ENCODE data around the gene UQCRQ. TPM values are rescaled to one million over a fixed set of nuclear protein-coding genes. Genes with fewer than 3 reads are reported as not detected.
A peak's percentile ranks its signal among the peaks of the same experiment; 100 is the strongest.
"Not testable (repeated sequence)": the region's sequence is repeated elsewhere in the genome, so short reads cannot be mapped to it uniquely, and the experiment has no call there.

Gene UQCRQ
- total RNA-seq, 1 donor from 2014 or later: 165 TPM

DNA sequence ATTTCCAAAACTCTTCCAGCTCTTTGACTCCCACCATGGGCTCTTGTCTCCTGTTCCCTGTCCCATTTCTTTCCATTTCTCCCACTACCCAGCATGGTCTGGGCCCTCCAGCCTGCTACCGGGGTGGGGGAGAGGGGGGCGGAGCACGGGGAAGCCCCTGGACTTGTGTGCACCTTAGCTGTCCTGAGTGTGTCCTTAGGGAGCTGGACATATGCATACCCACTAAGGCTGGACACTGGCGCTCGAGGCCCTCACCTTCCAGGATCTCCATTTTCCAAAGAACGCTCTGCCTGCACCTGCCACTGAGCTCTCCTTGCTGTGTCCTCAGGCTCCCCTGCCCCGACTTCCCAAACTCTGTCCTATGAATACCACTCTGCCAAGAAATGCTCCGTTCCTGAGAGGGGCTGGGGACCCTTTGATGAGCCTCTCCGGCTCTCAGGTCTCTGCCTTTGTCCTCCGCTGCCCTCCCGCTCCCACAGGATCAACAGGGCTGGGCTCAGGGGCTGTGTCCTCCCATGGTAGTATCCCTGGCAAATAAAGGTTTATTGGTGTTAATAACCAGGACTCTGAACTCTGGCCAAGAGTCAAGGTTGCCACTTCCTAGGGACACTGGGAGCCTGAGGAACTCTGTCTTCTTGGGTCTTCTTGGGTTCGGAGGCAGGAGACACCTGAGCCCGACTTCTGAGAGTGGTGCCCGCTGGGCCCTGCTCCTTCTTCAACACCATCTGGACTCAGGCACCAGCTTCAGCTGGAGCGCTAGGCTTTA lies 35.2 kb upstream of the UQCRQ start:
- no peak for DNase-seq (ENCODE audit: extremely low read depth, low read depth, low spot score)

DNA sequence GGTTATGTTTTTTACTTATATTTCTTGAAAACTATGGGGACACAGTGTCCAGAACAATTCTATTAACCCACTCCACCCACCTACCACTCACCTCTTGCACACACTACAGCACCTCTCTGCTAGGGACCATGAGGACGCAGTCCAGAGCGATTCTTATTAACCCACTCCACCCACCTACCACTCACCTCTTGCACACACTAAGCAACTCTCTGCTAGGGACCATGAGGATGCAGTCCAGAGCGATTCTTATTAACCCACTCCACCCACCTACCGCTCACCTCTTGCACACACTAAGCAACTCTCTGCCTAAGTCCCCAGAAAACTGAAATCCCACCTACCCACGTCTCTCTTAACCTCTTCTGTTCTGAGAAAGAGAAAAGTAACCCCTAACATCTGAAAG lies 33.8 kb upstream of the UQCRQ start:
- DNase-seq (ENCODE audit: extremely low read depth, low read depth, low spot score): no peak

DNA sequence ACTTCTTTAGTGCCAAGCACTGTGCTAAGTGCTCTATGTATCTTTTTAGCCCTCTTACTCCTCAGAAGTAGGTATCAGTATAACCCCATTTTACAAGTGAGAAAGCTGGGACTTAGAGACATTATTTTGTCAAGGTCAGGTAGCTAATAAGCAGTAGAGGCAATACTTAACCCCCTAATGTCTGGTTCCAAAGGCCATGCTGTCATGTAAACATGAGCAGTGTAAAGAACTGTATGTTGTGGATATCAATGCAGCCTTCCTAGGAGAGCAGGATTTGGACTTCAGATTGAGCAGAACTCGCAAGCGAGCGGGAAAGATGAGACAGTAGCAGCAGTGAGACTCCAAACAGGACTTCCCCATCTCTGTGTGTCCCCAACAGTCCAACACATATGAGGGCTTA lies 32.4 kb upstream of the UQCRQ start:
- no peak for DNase-seq (ENCODE audit: extremely low read depth, low read depth, low spot score)

DNA sequence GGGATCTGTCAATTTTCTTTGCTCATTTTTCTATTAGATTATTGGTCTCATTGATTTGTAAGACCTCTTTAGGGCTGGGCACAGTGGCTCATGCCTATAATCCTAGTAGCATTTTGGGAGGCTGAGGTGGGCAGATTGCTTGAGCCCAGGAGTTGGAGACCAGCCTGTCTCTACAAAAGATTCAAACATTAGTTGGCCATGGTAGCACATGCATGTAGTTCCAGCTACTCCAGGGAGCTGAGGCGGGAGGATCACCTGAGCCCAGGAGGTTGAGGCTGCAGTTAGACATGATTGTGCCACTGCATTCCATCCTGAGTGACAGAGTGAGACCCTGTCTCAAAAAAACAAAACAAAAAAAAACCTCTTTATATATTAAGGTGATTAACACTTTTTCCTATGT lies 29.6 kb upstream of the UQCRQ start:
- DNase-seq (ENCODE audit: extremely low read depth, low read depth, low spot score): no peak

DNA sequence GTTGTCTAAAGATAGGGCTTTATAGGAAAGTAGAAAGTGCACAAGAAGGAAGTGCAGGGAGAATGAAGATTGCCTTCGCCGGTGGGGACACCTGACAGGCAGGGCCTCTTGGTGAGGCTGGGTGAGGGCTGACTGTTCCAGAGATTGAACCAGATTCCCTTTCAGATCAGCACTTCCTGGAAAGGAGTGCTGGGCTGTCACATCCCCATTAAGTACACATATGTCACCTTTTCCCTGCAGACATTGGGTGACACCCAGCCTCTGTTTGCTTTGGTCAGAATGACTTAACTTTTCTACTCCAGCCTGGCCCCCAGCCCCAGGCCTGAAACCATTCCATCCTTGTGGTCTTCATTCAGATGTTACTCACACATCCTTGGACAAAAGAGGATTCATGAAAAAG lies 28.6 kb upstream of the UQCRQ start:
- no peak for DNase-seq (ENCODE audit: extremely low read depth, low read depth, low spot score)

DNA sequence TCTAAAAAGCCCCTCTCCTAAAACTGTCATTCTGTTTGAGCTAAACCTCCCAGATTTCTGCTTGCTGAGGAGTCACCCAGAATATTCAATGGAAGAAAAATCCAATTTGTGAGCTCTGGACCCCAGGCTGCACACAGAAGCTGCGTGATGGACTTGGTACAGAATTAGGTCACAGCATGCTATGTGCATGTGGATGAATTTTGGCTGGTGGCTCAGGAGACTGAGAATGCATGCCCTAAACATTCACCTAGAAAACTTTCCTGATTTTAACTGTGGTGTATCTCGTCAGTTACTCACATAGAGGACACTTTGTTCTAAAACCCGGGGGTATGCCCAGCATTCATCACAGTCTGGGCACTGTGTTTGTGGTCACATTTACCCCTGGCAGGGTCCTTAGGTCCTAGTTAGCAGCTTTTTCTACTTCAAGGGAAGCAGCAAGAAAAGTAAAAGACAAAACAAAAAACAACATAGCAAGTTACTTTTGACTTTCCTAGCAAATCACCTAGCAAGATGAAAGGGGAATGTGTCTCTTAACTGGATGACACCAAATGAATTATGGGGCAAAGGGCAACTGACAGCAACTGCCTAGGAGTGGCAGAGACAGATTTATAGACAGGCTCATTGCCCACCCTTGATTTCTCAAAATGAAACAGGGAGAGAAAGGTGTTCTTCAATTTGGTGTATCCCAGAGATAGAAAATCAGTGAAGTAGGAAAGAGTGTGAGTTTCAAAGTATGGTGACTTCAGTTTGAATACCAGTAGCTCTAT lies 27.7 kb upstream of the UQCRQ start:
- DNase-seq (ENCODE audit: extremely low read depth, low read depth, low spot score): no peak

DNA sequence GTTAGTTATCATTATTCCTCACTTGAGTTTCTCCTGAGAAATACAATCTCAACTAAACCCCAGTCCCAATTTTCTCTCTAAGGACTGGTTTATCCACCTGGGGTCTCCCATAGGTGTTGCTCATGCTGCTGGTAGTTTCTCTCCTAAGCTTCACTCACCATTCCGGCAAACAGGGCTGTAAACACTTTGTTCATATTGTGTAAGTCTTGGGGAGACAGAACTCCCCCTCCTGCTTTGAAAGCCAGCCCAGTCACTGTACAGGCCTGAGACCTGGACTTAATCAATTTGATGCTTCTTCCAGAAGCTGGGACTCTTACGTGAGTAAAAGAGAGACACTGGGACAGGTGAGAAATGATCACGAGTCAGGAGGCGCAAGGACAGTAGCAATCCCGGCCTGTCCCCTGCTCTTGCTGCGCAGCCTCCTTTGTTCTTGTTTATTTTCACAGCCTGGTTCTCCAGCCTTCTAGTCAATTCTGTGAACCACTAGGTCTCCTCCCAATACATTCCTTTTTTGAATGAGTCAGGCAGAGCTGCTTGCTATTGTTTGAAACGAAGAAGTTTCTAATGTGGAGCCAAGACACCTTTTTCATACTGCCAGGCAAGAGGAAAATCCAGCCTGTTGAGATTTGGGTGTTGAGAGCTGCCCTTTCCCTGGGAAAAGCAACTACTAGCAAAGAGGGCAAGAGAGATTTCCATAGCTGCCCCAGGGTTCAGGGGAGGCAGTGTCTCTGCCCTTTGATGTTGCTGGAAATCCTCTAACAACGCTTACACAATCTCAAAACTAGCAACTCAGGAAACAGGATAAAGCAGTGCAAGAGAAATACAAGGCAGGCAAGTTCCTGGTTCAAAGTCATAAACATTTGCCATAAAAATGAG lies 26.8 kb upstream of the UQCRQ start:
- DNase-seq (ENCODE audit: extremely low read depth, low read depth, low spot score): peak; percentile 64

DNA sequence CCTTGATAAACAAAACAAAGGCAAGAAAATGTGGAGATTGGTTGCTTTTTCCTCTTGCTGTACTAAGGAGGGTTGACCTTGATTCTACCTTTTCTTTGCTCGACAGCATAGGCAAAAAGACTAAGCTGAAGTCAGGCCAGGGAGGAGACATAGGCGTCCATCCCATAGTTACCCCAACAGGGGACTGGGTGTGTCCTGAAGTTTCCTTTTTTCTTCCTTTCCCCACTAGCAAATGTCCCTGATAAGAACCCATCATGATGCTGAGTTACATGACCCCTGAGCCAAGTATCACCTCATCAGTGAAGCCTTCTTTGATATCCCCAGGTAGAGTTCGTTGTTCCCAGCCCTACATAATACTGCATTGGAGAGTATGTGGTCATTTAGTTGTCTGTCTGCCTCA lies 26.1 kb upstream of the UQCRQ start:
- no peak for DNase-seq (ENCODE audit: extremely low read depth, low read depth, low spot score)

DNA sequence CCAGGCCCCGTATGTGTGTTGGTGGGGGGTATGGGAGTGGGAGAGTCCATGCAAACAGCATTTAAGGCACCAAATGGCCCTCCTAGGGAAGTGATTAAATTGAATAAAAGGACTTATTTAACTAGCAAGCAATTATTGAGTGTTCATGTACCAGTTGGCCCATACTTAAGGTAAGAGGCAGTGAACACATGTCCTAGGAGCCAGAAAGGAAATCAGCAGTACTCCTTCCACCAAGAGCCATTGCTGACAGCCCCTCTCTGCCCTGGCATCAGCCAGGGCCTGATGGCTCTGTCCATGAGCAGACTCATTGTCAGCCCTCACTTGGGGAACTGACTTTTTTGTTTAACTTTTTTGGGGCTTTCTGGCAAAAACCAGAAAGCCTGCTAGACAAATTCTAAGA lies 25.5 kb upstream of the UQCRQ start:
- DNase-seq (ENCODE audit: extremely low read depth, low read depth, low spot score): no peak

DNA sequence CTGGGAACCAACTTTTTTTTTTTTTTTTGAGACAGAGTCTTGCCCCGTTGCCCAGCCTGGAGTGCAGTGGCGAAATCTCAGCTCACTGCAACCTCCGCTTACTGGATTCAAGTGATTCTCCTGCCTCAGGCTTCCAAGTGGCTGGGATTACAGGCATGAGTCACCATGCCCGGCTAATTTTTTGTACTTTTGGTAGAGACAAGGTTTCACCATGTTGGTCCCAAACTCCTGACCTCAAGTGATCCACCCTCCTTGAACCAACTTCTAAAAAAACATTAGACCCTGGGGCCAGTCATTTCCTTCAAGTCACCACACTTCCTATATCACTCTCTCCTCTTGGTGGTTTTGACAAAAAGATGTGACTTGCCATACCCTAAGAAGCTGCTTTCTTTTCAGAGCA lies 25.1 kb upstream of the UQCRQ start:
- no peak for DNase-seq (ENCODE audit: extremely low read depth, low read depth, low spot score)

DNA sequence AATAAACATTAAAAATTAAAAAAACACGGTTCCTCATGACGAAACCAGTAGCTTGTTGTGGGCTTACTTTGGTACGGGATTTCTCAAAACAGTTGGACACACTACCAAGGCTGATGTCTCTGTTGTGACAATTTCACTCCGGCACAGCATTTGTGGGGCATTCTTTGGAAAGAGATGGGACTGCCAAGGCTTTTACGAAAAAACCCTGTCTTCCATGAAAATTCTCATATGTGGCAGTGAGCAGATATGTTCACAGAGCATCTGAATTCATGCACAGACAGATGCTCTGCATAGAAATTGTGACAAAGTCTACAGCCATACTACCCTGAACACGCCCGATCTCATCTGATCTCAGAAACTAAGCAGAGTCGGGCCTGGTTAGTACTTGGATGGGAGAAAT lies 18.2 kb upstream of the UQCRQ start:
- no peak for DNase-seq (ENCODE audit: extremely low read depth, low read depth, low spot score)

DNA sequence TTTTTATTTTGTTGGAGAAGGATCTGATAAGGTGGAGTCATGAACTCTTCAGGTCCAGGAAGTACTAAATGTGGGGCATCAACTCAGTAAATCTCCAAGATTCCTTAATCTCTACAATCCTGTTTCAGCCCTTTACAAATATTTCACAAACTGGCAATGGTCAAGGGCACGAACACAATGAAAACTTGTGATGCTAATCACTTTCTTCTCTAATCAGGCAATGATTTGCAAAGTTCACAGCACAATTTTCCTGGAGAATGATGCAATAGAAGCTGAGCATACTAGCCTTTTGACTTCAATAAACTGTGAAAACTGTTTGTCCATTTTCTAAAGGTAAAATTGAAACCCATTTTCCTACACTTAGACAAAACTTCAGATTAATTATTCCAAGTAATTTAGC lies 17.1 kb upstream of the UQCRQ start:
- no peak for DNase-seq (ENCODE audit: extremely low read depth, low read depth, low spot score)

DNA sequence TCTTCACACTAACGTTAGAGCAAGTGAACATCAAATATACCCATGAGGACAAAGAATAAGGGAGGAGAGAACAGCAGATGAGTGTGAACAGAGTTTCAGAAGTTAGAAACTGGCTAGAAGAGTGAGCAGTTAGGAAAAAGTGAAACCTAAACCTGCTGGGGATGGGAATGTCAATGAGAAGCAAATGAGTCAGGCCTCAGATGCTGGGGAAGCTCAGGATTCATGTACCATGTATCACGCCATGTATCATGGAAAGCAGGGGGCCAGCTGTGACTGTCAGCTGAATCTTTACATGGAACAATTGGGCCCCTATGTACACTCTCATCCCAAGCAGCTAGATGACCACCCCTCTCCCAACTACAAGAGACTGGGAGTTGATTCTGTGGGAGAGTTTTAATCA lies 16.4 kb upstream of the UQCRQ start:
- no peak for DNase-seq (ENCODE audit: extremely low read depth, low read depth, low spot score)

DNA sequence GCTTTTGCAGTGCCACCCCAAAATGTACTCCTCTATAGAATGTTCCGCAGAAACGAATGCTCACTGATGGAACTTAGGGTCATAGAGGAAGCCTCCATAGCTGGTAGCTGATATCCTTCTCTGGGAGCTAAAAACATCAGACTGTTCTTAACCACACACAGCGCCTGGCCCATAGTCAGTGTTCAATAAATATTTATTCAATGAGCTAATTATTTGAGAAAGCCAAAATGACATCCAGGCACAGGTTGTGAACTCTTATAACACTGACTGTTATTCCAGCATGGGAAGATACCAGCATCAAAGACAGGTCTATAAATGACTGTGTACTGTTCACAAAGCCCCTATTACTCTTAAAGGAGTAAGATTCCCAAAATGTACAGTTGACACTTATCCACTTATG lies 13.1 kb upstream of the UQCRQ start:
- no peak for DNase-seq (ENCODE audit: extremely low read depth, low read depth, low spot score)

DNA sequence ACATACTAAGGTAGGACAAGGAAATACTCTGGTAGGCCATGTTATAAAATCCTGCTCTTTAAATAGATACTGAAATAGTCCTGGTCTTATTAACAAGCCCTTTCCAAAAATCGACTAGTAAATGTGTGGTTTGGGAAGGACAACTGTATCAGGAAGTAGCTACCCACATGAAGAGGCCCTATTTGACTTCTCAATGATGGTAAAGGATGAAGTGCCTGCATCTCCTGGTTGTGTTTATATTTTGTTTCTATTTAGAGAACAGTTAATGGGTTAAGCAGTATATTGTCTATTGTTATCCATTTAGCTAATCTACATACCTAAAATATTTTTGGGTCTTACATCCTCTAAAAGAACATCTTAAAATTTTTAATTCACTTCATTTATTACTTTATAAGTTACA lies 12.7 kb upstream of the UQCRQ start:
- DNase-seq (ENCODE audit: extremely low read depth, low read depth, low spot score): no peak

DNA sequence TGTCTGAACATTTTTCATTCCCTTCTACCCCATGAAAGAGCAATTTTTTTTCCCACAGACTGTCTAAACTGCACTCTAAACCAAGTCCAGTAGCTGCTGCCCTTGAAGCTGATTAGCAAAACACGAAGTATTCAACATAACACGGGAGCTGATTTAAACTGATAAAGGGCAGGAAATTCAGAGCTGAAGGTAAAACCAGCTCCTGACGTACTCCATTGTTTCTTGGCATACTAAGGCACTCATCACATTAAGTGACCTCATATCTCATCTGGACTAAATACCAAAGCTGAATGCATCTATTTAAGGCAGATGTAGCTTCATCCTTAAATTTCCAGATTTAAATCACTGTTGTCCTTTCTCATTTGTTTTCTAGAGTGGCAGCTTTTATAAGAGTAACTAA lies 12.1 kb upstream of the UQCRQ start:
- DNase-seq (ENCODE audit: extremely low read depth, low read depth, low spot score): no peak

DNA sequence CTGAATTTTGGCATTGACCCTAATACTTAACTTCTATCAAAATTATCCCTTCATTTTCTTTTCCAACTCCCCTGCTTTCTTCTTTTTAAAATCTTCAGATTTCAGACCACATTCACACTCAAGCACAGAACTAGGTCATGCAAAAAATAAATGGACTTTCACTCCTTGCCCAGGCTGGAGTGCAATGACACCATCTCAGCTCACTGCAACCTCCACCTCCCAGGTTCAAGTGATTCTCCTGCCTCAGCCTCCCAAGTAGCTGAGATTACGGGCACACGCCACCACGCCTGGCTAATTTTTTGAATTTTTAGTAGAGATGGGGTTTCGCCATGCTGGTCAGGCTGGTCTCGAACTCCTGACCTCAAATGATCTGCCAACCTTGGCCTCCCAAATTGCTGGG lies 11.4 kb upstream of the UQCRQ start:
- not testable (repeated sequence) for DNase-seq (ENCODE audit: extremely low read depth, low read depth, low spot score)

DNA sequence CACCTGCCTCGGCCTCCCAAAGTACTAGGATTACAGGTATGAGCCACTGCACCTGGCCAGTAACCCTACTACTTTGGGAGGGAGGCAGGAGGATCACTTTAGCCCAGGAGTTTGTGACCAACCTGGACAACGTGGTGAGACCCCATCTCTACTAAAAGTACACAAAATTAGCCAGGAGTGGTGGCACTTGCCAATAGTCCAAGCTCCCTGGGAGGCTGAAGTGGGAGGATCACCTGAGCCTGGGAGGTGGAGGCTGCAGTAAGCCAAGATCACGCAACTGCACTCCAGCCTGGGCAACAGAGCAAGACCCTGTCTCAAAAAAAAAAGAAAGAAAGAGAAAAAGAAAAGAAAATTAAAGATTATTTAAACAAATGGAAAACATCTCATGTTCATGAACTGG lies 10.4 kb upstream of the UQCRQ start:
- no peak for DNase-seq (ENCODE audit: extremely low read depth, low read depth, low spot score)

DNA sequence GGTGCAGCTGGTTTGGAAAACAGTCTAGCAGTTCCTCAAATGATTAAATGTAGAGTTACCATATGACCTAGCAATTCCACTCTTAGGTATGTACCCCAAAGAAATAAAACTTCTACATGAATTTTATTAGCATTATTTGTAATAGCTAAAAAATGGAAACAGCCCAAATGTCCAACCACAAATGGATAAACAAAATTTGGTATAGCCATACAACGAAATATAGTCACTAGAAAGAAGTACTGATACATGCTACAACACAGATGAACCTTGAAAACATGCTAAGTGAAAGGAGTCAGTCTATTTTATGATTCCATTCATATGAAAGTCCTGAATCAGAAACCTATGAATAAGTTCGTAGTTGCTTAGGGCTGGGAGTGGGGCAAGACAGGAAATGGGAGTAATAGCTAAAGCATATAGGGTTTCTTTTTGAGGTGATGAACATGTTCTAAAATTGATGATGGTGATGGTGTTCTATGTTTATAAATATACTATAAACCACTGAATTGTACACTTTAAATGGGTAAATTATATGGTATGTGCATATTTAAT lies 6.5 kb upstream of the UQCRQ start:
- DNase-seq (ENCODE audit: extremely low read depth, low read depth, low spot score): no peak

DNA sequence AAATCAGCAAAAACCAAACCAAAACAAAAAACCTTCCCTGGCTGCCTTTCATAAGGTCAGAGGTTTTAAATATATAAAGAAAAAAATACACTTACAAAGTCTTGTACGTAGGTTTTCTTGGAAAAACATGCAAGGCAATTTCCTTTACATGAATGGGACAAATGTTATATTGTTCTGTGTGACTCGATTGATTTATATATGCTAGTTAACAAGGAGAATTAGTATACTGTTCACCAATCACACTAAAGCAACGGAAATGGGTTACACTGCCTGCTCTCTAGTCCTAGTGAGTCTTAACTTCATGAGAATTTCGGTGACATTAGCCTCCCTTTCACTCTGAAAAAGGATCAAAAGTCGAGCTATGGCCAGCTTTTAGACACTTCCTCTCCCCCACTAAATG lies 5.7 kb upstream of the UQCRQ start:
- DNase-seq (ENCODE audit: extremely low read depth, low read depth, low spot score): no peak

DNA sequence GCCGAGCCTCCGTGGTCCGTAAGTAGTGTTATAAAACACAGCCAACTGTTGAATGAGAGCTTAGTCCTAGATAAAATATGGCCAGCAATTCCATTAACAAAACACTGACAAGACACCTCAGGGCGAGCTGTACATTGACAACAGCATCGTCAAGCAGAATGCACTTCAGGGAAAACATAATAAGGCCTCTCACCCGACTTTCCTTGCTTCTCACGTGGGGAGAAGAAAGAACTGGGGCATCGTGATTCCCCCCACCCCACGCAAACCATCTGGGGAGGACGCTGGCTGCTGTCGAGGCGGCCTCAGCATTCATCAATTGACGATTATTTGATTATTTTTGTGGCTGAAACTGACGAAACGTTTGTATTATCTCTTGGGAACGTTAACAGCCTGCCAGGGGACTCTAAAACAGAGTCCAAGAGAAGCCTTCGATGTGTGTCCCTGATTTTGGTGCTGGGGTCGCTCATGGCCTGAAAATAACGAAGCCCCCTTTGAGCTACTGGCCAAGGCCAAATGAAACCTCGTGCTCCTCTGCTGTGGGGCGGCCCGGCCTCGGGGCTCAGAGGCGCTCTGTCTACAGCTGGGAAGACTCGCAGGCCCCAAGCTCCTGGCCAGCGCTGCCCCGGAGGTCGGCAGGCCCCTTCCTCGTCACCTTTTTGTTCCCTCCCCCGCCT lies 637 bp upstream of the UQCRQ start:
- no peak for DNase-seq (ENCODE audit: extremely low read depth, low read depth, low spot score)

Measured in glomerular endothelial cell (primary cell).